OCI-LY3 (cell line): ENCODE data around the gene CCSER2.

ENCODE experiments used
- H2AFZ ChIP-seq: fragments of 200-600, 300-600 bp; shearing (Covaris generic); 2 replicates; pipeline ENCODE4 v1.6.0; 2014; ENCODE audit warnings: antibody characterized with exemption, low read depth, low read length
- H3K27ac ChIP-seq: fragments of 200-600, 300-600 bp; sonication (generic); 2 replicates; pipeline ENCODE4 v1.5.1; 2014; ENCODE audit warnings: mild to moderate bottlenecking, low read length, moderate library complexity, mixed read lengths
- H3K27me3 ChIP-seq: fragments of 200-600, 300-600 bp; sonication (generic); 2 replicates; pipeline ENCODE4 v1.6.1; 2014; ENCODE audit warnings: low read depth, low read length, mixed read lengths
- H3K36me3 ChIP-seq: fragments of 200-600, 300-600 bp; sonication (generic); replicated peaks from 2 replicates; pipeline ENCODE3; 2014; ENCODE audit warnings: low read depth, low read length, mixed read lengths
- H3K4me1 ChIP-seq: fragments of 300-600, 200-600 bp; sonication (generic); 2 replicates; pipeline ENCODE4 v1.6.1; 2014; ENCODE audit warnings: low read length, mixed read lengths
- H3K4me2 ChIP-seq: fragments of 200-600, 300-600 bp; sonication (generic); 2 replicates; pipeline ENCODE4 v1.6.1; 2014; ENCODE audit warnings: low read length, mixed read lengths
- H3K4me3 ChIP-seq: fragments of 300-600, 200-600 bp; sonication (generic); 2 replicates; pipeline ENCODE4 v1.5.1; 2014; ENCODE audit warnings: antibody characterized with exemption, mild to moderate bottlenecking, low read length, moderate library complexity
- H3K79me2 ChIP-seq: fragments of 300-600, 200-600 bp; shearing (Covaris generic); 2 replicates; pipeline ENCODE4 v1.6.1; 2014; ENCODE audit warnings: mild to moderate bottlenecking, low read length, mixed read lengths
- H3K9ac ChIP-seq: fragments of 300-600, 200-600 bp; shearing (Covaris generic); 2 replicates; pipeline ENCODE4 v1.6.0; 2014; ENCODE audit warnings: mild to moderate bottlenecking, low read length, moderate library complexity
- H3K9me3 ChIP-seq: fragments of 200-600, 300-600 bp; shearing (Covaris generic); 2 replicates; pipeline ENCODE4 v1.6.1; 2014; ENCODE audit warnings: low read length, mixed read lengths; ENCODE audit not compliant: insufficient read depth
- H4K20me1 ChIP-seq: fragments of 200-600, 300-600 bp; sonication (generic); 2 replicates; pipeline ENCODE4 v1.6.1; 2016; ENCODE audit warnings: low read length, mixed read lengths; ENCODE audit not compliant: insufficient read depth
- CTCF ChIP-seq: fragments of 200-600, 300-600 bp; sonication (generic); IDR thresholded peaks from 2 replicates; pipeline ENCODE4 v1.5.1; 2014; ENCODE audit warnings: antibody characterized with exemption, low read length, low read depth
- EZH2phosphoT487 ChIP-seq: fragments of 200-600 bp; shearing (Covaris generic); IDR thresholded peaks from 2 replicates; pipeline ENCODE4 v1.6.1; 2018; ENCODE audit warnings: antibody characterized with exemption, mixed run types, low read depth

The CCSER2 gene

GRCh38 chr10:84456126-84456525, 127.7 kb downstream of the CCSER2 start:
- no peaks in the 10 kb centered on the region for H3K4me1 ChIP-seq
- no peaks in the 10 kb centered on the region for H3K36me3 ChIP-seq
- no peak overlapping the region for H3K4me3 ChIP-seq
- H4K20me1 ChIP-seq = no peaks in the 10 kb centered on the region
- no peaks in the 10 kb centered on the region for H3K9me3 ChIP-seq
- H3K79me2 ChIP-seq = no peaks in the 10 kb centered on the region
- no peak overlapping the region for H3K4me2 ChIP-seq
- no peak overlapping the region for H2AFZ ChIP-seq
- TF ChIP-seq CTCF (no peak), EZH2phosphoT487 (no peak)
- H3K9ac ChIP-seq = no peak overlapping the region
- no peaks in the 10 kb centered on the region for H3K27me3 ChIP-seq
- H3K27ac ChIP-seq = no peak overlapping the region

GRCh38 chr10:84460520-84460919, 132.1 kb downstream of the CCSER2 start:
- TF ChIP-seq EZH2phosphoT487 (no peak), CTCF (no peak)
- Histone ChIP-seq H3K27me3 (no peaks in the 10 kb centered on the region), H4K20me1 (no peaks in the 10 kb centered on the region; the same call in 1 of the 2 replicates), H3K9me3 (no peaks in the 10 kb centered on the region), H2AFZ (no peak overlapping the region), H3K27ac (no peak overlapping the region), H3K4me2 (no peak overlapping the region), H3K4me1 (peaks cover 8% of the 10 kb centered on the region), H3K4me3 (no peak overlapping the region), H3K36me3 (no peaks in the 10 kb centered on the region), H3K79me2 (no peaks in the 10 kb centered on the region), H3K9ac (no peak overlapping the region)

- H3K4me2 ChIP-seq = no peak overlapping the region
- H4K20me1 ChIP-seq = no peaks in the 10 kb centered on the region
- no peaks in the 10 kb centered on the region for H3K79me2 ChIP-seq
- H3K9ac ChIP-seq = no peak overlapping the region
- no peaks in the 10 kb centered on the region for H3K4me1 ChIP-seq
- H3K4me3 ChIP-seq = no peak overlapping the region
- H3K27me3 ChIP-seq = no peaks in the 10 kb centered on the region
- no peak for TF ChIP-seq EZH2phosphoT487
- no peak for TF ChIP-seq CTCF
- H3K9me3 ChIP-seq = no peaks in the 10 kb centered on the region
- H3K36me3 ChIP-seq = no peaks in the 10 kb centered on the region
- no peak overlapping the region for H3K27ac ChIP-seq
- H2AFZ ChIP-seq = no peak overlapping the region
Measured at GRCh38 chr10:84469470-84469869, 141.1 kb downstream of the CCSER2 start.

GRCh38 chr10:84473136-84473535, 144.7 kb downstream of the CCSER2 start:
- H3K4me2 ChIP-seq = no peak overlapping the region
- H3K4me3 ChIP-seq = no peak overlapping the region
- no peaks in the 10 kb centered on the region for H4K20me1 ChIP-seq
- TF ChIP-seq EZH2phosphoT487 = no peak
- no peak for TF ChIP-seq CTCF
- no peaks in the 10 kb centered on the region for H3K27me3 ChIP-seq
- H3K9ac ChIP-seq = no peak overlapping the region
- no peak overlapping the region for H2AFZ ChIP-seq
- H3K9me3 ChIP-seq = no peaks in the 10 kb centered on the region
- no peaks in the 10 kb centered on the region for H3K4me1 ChIP-seq
- no peaks in the 10 kb centered on the region for H3K79me2 ChIP-seq
- H3K27ac ChIP-seq = no peak overlapping the region
- no peaks in the 10 kb centered on the region for H3K36me3 ChIP-seq
